ENCODE measurements around the gene ZNF235. TPM values are rescaled to one million over a fixed set of nuclear protein-coding genes. Genes with fewer than 3 reads are reported as not detected.

ZNF235 gene
- total RNA-seq, result 0.29 and 0.53 TPM in 2 replicates

DNA sequence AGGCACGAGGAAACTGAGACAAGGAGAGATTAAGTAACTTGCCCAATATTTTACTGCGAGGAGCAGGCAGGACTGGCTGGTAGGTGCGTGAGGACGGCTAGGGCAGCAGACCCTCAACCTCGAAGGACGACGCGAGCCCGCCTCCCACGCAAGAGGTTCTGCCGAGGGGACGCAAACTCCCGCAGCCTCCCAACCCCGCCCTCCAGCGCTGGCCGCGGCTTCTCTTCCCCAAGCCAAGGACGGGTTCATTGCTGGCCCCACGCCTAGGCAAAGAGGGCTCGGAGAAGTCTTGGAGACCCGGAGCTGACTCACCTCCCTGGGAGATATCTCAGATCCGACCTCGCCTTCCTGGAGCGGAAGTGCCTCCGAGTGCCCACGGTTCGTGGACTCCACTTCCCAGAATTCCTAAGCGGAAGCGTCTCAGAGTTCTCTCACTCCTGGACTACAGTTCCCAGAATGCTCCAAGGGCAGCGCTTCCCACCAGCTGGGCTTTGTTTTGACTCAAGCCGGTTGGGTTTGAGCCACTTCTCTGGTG is at the start of gene ZNF235:
TSS of gene ZNF235 (minus strand) at position 367 of the 535 bp plus-strand sequence. CDS start 1,621 bp downstream, outside the sequence.

Other genes starting within 250 kb of the ZNF235 start
- 1.4 and 1.6 TPM in 2 replicates for gene ZNF284, start 232.9 kb downstream of the ZNF235 start, total RNA-seq
- gene ZNF224, start 210.7 kb downstream of the ZNF235 start, total RNA-seq, result 3.2 and 6.0 TPM in 2 replicates
- gene ZNF225, start 191.6 kb downstream of the ZNF235 start, total RNA-seq, result 4.6 and 7.5 TPM in 2 replicates
- gene ZNF234, start 163.5 kb downstream of the ZNF235 start, total RNA-seq, result 1.9 and 2.3 TPM in 2 replicates
- gene ZNF226, start 139.9 kb downstream of the ZNF235 start, total RNA-seq, result 17.6 and 27.6 TPM in 2 replicates
- 4.3 and 5.1 TPM in 2 replicates for gene ZNF227, start 92.5 kb downstream of the ZNF235 start, total RNA-seq
- under 0.01 and 1.7 TPM in 2 replicates for gene ZNF233, start 45.1 kb downstream of the ZNF235 start, total RNA-seq
- gene ZNF112, start 51.7 kb upstream of the ZNF235 start, total RNA-seq, result 2.0 and 2.8 TPM in 2 replicates
- 0.58 and 2.3 TPM in 2 replicates for gene ZNF285, start 96.6 kb upstream of the ZNF235 start, total RNA-seq
- gene ZNF229, start 143.4 kb upstream of the ZNF235 start, total RNA-seq, result 3.2 and 7.1 TPM in 2 replicates
- 2.0 and 13.8 TPM in 2 replicates for gene ZNF180, start 195.5 kb upstream of the ZNF235 start, total RNA-seq
- not detected in 2 replicates for gene CEACAM20, start 224.7 kb upstream of the ZNF235 start, total RNA-seq